Ovary (tissue), 3 donors: ENCODE data around the gene PURA.

Experiments
- EP300 ChIP-seq: sonication (generic); formaldehyde crosslinking; IDR thresholded peaks from one replicate; pipeline ENCODE4 v1.6.1; 2017; ENCODE audit warnings: antibody characterized with exemption
- POLR2A ChIP-seq: fragments of 450-650 bp; IDR thresholded peaks from one replicate; pipeline ENCODE4 v1.6.1; 2017; ENCODE audit warnings: antibody characterized with exemption, mild to moderate bottlenecking, moderate library complexity
- TF ChIP-seq, protein P1 (sequence below), 3 donors: fragments of 450-650 bp in 2 of 3; fragments of 200-600 bp in 1 of 3; IDR thresholded peaks; one replicate each; pipeline versions ENCODE4 v1.5.1 to v1.8.0; 2016 to 2022; ENCODE audit warnings: antibody characterized with exemption in 3 of 3, mild to moderate bottlenecking in 1 of 3
- donor health status: DM: no; HTN: no; CAD: no.

DNA sequence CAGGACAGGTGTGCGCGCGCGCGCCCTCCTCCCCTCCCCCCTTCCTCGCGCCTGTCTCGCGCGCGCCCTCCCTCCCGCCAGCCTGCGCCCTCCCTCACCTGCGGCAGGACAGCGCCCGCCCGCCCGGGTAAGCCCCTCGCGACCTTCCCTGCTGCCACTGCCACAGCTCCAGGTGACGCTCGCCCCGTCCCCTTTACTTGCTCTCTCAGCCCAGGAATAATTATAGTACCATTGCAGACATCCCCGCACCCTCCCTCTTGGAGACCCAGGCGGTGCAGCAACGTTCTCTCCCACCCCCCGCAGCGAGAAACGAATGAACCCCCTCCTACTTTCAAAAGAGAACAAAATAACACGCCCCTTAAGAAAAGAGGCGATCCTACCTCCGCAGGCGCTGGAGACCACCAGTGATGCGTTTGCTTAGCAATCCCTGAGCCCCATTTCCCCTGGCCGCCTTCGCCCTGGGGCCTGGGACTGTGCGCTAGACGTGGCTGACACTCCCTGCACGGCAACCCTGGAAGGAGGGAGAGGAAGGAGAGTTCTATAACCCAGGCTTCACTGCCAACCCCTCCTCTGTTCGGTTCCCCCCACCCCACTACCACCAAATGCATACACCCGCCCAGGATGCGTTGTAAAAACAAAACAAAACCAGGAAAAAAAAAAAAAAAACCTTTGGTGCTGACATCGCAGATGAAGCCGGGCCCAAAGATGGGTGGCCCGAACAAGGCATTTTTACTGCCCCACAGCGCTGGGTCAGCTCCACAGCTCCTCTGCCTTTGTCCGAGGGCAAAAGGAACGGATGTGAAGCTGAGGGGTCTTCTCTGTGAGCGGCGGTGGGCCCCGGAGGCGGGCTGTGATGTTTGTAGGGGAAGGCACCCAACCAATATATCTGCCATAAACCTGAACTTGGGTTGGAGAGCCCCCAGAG is 5.6 kb upstream of the PURA start:
- TF ChIP-seq, protein P1, sequence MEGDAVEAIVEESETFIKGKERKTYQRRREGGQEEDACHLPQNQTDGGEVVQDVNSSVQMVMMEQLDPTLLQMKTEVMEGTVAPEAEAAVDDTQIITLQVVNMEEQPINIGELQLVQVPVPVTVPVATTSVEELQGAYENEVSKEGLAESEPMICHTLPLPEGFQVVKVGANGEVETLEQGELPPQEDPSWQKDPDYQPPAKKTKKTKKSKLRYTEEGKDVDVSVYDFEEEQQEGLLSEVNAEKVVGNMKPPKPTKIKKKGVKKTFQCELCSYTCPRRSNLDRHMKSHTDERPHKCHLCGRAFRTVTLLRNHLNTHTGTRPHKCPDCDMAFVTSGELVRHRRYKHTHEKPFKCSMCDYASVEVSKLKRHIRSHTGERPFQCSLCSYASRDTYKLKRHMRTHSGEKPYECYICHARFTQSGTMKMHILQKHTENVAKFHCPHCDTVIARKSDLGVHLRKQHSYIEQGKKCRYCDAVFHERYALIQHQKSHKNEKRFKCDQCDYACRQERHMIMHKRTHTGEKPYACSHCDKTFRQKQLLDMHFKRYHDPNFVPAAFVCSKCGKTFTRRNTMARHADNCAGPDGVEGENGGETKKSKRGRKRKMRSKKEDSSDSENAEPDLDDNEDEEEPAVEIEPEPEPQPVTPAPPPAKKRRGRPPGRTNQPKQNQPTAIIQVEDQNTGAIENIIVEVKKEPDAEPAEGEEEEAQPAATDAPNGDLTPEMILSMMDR (IDR thresholded peaks at IDR 0.05): no peak
- TF ChIP-seq POLR2A (no peak), EP300 (no peak)
